HCT116 (cell line): ENCODE measurements around the gene DDX50. TPM values are rescaled to one million over a fixed set of nuclear protein-coding genes. Genes with fewer than 3 reads are reported as not detected.

Experiments used
- ATAC-seq: fragments of 200-7000 bp; cut with Tn5 transposase; 2 replicates; pipeline ENCODE4 v1.9.1; 2020; ENCODE audit warnings: mild to moderate bottlenecking, moderate library complexity
- BruUV-seq: library from RNA; stranded (reverse); fragments of 400-500 nt; replicated peaks from 2 replicates; lab custom pipeline; 2021; lab: Mats Ljungman, UMichigan
- CTCF ChIA-PET: fragments of 300-600 bp; sonication (Branson Sonifier 250); formaldehyde crosslinking; loops from one replicate; lab custom pipeline; 2021; ENCODE audit warnings: antibody characterized with exemption; lab: Charles Lee
- POLR2A ChIA-PET: fragments of 300-600, 350-600 bp; sonication (Branson Sonifier 250); formaldehyde crosslinking; loops from one replicate; lab custom pipeline; 2021; ENCODE audit warnings: antibody characterized with exemption; lab: Charles Lee
- RAD21 ChIA-PET, 2 experiments: fragments of 300-600 bp; sonication (Branson Sonifier 250); formaldehyde crosslinking; loops; one replicate each; lab custom pipeline; 2023; ENCODE audit warnings: low total read pairs in 2 of 2; ENCODE audit not compliant: uncharacterized antibody in 2 of 2, unreplicated experiment in 2 of 2, low non-redundant PET in 1 of 2; lab: Charles Lee
- DNase-seq: peaks from one replicate; pipeline ENCODE4 v3.0.0-alpha.2; 2010; ENCODE audit warnings: low read depth, low spot score
- H2AFZ ChIP-seq: fragments of 200-600 bp; shearing (Covaris generic), sonication (generic); 2 replicates; pipeline ENCODE4 v1.6.1; 2017; ENCODE audit warnings: low read depth, mixed run types, mixed read lengths, antibody characterized with exemption, low read length; ENCODE audit not compliant: poor library complexity, severe bottlenecking
- H3K27ac ChIP-seq: 2 replicates; pipeline ENCODE4 v1.5.1; 2012; ENCODE audit warnings: low read depth, low read length
- H3K27me3 ChIP-seq: fragments of 200-600 bp; sonication (generic); 2 replicates; pipeline ENCODE4 v1.6.1; 2016; ENCODE audit warnings: mixed run types, low read length, mixed read lengths; ENCODE audit not compliant: insufficient read depth
- H3K36me3 ChIP-seq, 2 experiments: fragments of 200-500 bp in 1 of 2; fragments of 200-600 bp in 1 of 2; sonication (Bioruptor generic) in 1 of 2; sonication (generic) in 1 of 2; 2 replicates each; pipeline versions ENCODE4 v1.5.1 to v1.6.1; 2014 to 2016; ENCODE audit warnings: low read length in 2 of 2, inconsistent platforms in 1 of 2, mixed read lengths in 1 of 2, mixed run types in 1 of 2; ENCODE audit not compliant: insufficient read depth in 2 of 2, control insufficient read depth in 1 of 2
- H3K4me1 ChIP-seq, 2 experiments: fragments of 200-600 bp in 1 of 2; sonication (generic) in 1 of 2; 2 replicates each; pipeline versions ENCODE4 v1.5.1 to v1.6.1; 2012 to 2017; ENCODE audit warnings: low read length in 2 of 2, inconsistent platforms in 1 of 2, mild to moderate bottlenecking in 1 of 2, mixed read lengths in 1 of 2, mixed run types in 1 of 2, moderate library complexity in 1 of 2; ENCODE audit not compliant: insufficient read depth in 2 of 2, control insufficient read depth in 1 of 2
- H3K4me2 ChIP-seq: fragments of 200-600 bp; sonication (generic); 2 replicates; pipeline ENCODE4 v1.6.1; 2017; ENCODE audit warnings: mixed run types, low read length, mixed read lengths
- H3K4me3 ChIP-seq, 2 experiments: fragments of 200-600 bp in 1 of 2; sonication (generic) in 1 of 2; replicated peaks in 1 of 2; 2 replicates each; pipeline ENCODE4 v1.5.1; 2011 to 2016; ENCODE audit warnings: low read length in 2 of 2, control low read depth in 1 of 2, low read depth in 1 of 2, mild to moderate bottlenecking in 1 of 2, mixed read lengths in 1 of 2, mixed run types in 1 of 2
- H3K79me2 ChIP-seq: fragments of 200-600 bp; sonication (generic); 2 replicates; pipeline ENCODE4 v1.6.1; 2017; ENCODE audit warnings: mild to moderate bottlenecking, mixed run types, low read length, moderate library complexity, mixed read lengths; ENCODE audit not compliant: insufficient read depth
- H3K9ac ChIP-seq: fragments of 200-600 bp; sonication (generic); 2 replicates; pipeline ENCODE4 v1.6.1; 2016; ENCODE audit warnings: low read length, mixed read lengths
- H3K9me2 ChIP-seq: fragments of 200-600 bp; sonication (generic), shearing (Covaris generic); 2 replicates; pipeline ENCODE4 v1.6.1; 2017; ENCODE audit warnings: mixed run types, mild to moderate bottlenecking, moderate library complexity; ENCODE audit not compliant: insufficient read depth
- H3K9me3 ChIP-seq, 2 experiments: fragments of 200-500 bp in 1 of 2; fragments of 200-600 bp in 1 of 2; sonication (Bioruptor generic) in 1 of 2; sonication (generic) in 1 of 2; 2 replicates each; pipeline ENCODE4 v1.6.1; 2014 to 2017; ENCODE audit warnings: low read length in 2 of 2, mixed read lengths in 2 of 2, inconsistent platforms in 1 of 2, low read depth in 1 of 2, mild to moderate bottlenecking in 1 of 2, mixed run types in 1 of 2, moderate library complexity in 1 of 2; ENCODE audit not compliant: control insufficient read depth in 1 of 2, insufficient read depth in 1 of 2
- H4K20me1 ChIP-seq: fragments of 200-600 bp; sonication (generic), shearing (Covaris generic); 2 replicates; pipeline ENCODE4 v1.6.1; 2017; ENCODE audit warnings: mixed run types, mild to moderate bottlenecking, moderate library complexity; ENCODE audit not compliant: insufficient read depth
- ATF3 ChIP-seq: IDR thresholded peaks from 2 replicates; pipeline ENCODE4 v1.6.1; 2012
- CBX3 ChIP-seq: IDR thresholded peaks from 2 replicates; pipeline ENCODE4 v1.6.1; 2012; ENCODE audit warnings: low read depth
- CTCF ChIP-seq, 3 experiments: fragments of 200-600 bp in 1 of 3; sonication (generic) in 1 of 3; IDR thresholded peaks in 2 of 3; conservative IDR thresholded peaks in 1 of 3; 2 replicates each; pipeline ENCODE4 v1.5.1; 2012 to 2017; ENCODE audit warnings: low read depth in 2 of 3, low read length in 2 of 3, antibody characterized with exemption in 1 of 3, borderline replicate concordance in 1 of 3, control low read depth in 1 of 3, mild to moderate bottlenecking in 1 of 3, mixed read lengths in 1 of 3, mixed run types in 1 of 3, moderate library complexity in 1 of 3; ENCODE audit not compliant: insufficient read depth in 1 of 3
- EGR1 ChIP-seq: IDR thresholded peaks from 2 replicates; pipeline ENCODE4 v1.6.1; 2012; ENCODE audit warnings: low read depth
- ELF1 ChIP-seq: IDR thresholded peaks from 2 replicates; pipeline ENCODE4 v1.6.1; 2012; ENCODE audit warnings: low read depth, borderline replicate concordance
- EZH2phosphoT487 ChIP-seq: fragments of 200-600 bp; IDR thresholded peaks from 2 replicates; pipeline ENCODE4 v1.6.1; 2018; ENCODE audit warnings: antibody characterized with exemption, borderline replicate concordance
- MAX ChIP-seq: IDR thresholded peaks from 2 replicates; pipeline ENCODE4 v1.6.1; 2012
- RAD21 ChIP-seq: IDR thresholded peaks from 2 replicates; pipeline ENCODE4 v1.6.1; 2012; ENCODE audit warnings: low read depth, mild to moderate bottlenecking
- SP1 ChIP-seq: IDR thresholded peaks from 2 replicates; pipeline ENCODE4 v1.6.1; 2012; ENCODE audit warnings: low read depth
- TCF7L2 ChIP-seq: IDR thresholded peaks from 2 replicates; pipeline ENCODE4 v1.7.0; 2011; ENCODE audit warnings: borderline replicate concordance, inconsistent platforms; ENCODE audit not compliant: insufficient read depth, insufficient read length; ENCODE audit errors: extremely low read depth
- intact Hi-C: fragments of 100-400 bp; cut with micrococcal nuclease; formaldehyde crosslinking; loops from 2 replicates; pipeline ENCODE4 v1.10.0; 2022
- total RNA-seq: library from RNA; stranded (reverse); gene quantifications from one replicate; pipeline ENCODE4 v1.2.1, GENCODE V29; 2021; ENCODE audit not compliant: unreplicated experiment

The DDX50 gene
- total RNA-seq, 1 experiment from 2014 or later = 25.6 TPM

GRCh38 chr10:68895041-68895440 lies 6.1 kb upstream of the DDX50 start:
- H3K27ac ChIP-seq = no peak overlapping the region
- DNase-seq = no peak
- H3K27me3 ChIP-seq = no peaks in the 10 kb centered on the region
- POLR2A ChIA-PET = no interaction called here
- no peak overlapping the region for H2AFZ ChIP-seq
- no peaks in the 10 kb centered on the region for H3K4me1 ChIP-seq
- H3K9me3 ChIP-seq = no peaks in the 10 kb centered on the region
- RAD21 ChIA-PET = no interaction called here
- TF ChIP-seq MAX = no peak
- no peak for TF ChIP-seq TCF7L2
- TF ChIP-seq ELF1 = no peak
- no peak for TF ChIP-seq RAD21
- TF ChIP-seq ATF3 = no peak
- no peak for TF ChIP-seq EGR1
- no peak for TF ChIP-seq EZH2phosphoT487
- TF ChIP-seq SP1 = no peak
- no peak overlapping the region for H3K9ac ChIP-seq
- H3K4me2 ChIP-seq = no peak overlapping the region
- no TSS peak for BruUV-seq
- CTCF ChIA-PET = no interaction called here
- H3K79me2 ChIP-seq = no peaks in the 10 kb centered on the region
- H4K20me1 ChIP-seq = no peaks in the 10 kb centered on the region
- H3K36me3 ChIP-seq = no peaks in the 10 kb centered on the region
- intact Hi-C loops = loop anchor here (10.0 kb wide), 1 partner anchor 530 kb away; no protein-coding TSS in a partner anchor
- ATAC-seq = no peak
- no peaks in the 10 kb centered on the region for H3K9me2 ChIP-seq
- H3K4me3 ChIP-seq = no peak overlapping the region

GRCh38 chr10:68897336-68897741 lies 3.8 kb upstream of the DDX50 start:
- Histone ChIP-seq H3K27ac (no peak overlapping the region), H2AFZ (no peak overlapping the region), H3K4me3 (no peak overlapping the region), H3K9me3 (no peaks in the 10 kb centered on the region), H3K4me1 (peaks cover 0 to 12% of the 10 kb centered on the region in 2 experiments; a peak in 2 of 4 replicates), H3K9me2 (no peaks in the 10 kb centered on the region), H3K9ac (no peak overlapping the region), H3K79me2 (peaks cover 9% of the 10 kb centered on the region), H3K36me3 (no peaks in the 10 kb centered on the region), H3K4me2 (no peak overlapping the region), H3K27me3 (no peaks in the 10 kb centered on the region), H4K20me1 (no peaks in the 10 kb centered on the region)
- ATAC-seq (no peak), DNase-seq (peak; percentile 48)
- ChIA-PET POLR2A (no interaction called here), RAD21 (interaction anchor here in 1 of 2 experiments (0.7 kb wide), 2 partner anchors 347 to 1102 kb away, joined by 3 to 4 read pairs; no protein-coding TSS in a partner anchor), CTCF (interaction anchor here (1.8 kb wide), 1 partner anchor 684 kb away, joined by 10 read pairs; no protein-coding TSS in a partner anchor)
- no TSS peak for BruUV-seq
- intact Hi-C loops = loop anchor here (1.0 to 10.0 kb wide), 3 partner anchors 105 to 685 kb away; no protein-coding TSS in a partner anchor
- TF ChIP-seq CBX3 (no peak), RAD21 (peak; percentile 88), CTCF (IDR thresholded peaks at IDR 0.05 in 2 of 3, conservative IDR thresholded peaks at IDR 0.05 in 1 of 3; ENCODE audit: borderline replicate concordance in 1 of 3, insufficient read depth in 1 of 3, low read depth in 2 of 3, low read length in 2 of 3) (peak; percentile 30 to 68 (median 61); a peak in 5 of 6 replicates)
